Stimulated activated effector memory CD8-positive, alpha-beta T cell treated with anti-CD3 and anti-CD28 coated beads, Interleukin-12 subunit alpha, Interleukin-12 subunit beta, amount 100 ng/mL, for 72 hours (primary cell): ENCODE data around the gene KLRC3.
"Not testable (repeated sequence)": the region's sequence is repeated elsewhere in the genome, so short reads cannot be mapped to it uniquely, and the experiment has no call there.

Experiments used
- ATAC-seq: fragments of 150-1000 bp; cut with Tn5 transposase; 2 replicates; pipeline ENCODE4 v1.10.0; 2021
- DNase-seq, 2 donors: peaks; one replicate each; pipeline ENCODE4 v3.0.0; 2021 to 2022; ENCODE audit warnings: low spot score in 2 of 2
- H3K27ac Mint-ChIP-seq: one replicate; pipeline ENCODE4 v1.8.0; 2022; ENCODE audit warnings: mild to moderate bottlenecking, mixed read lengths
- H3K36me3 Mint-ChIP-seq: one replicate; pipeline ENCODE4 v1.8.0; 2022; ENCODE audit warnings: mild to moderate bottlenecking, mixed read lengths
- H3K4me1 Mint-ChIP-seq: one replicate; pipeline ENCODE4 v1.8.0; 2022; ENCODE audit warnings: mixed read lengths
- H3K4me3 Mint-ChIP-seq: one replicate; pipeline ENCODE4 v1.8.0; 2022; ENCODE audit warnings: mild to moderate bottlenecking, mixed read lengths
- H3K9me3 Mint-ChIP-seq: one replicate; pipeline ENCODE4 v1.8.0; 2022; ENCODE audit warnings: mixed read lengths

The KLRC3 gene

GRCh38 chr12:10424260-10424899, 4.0 kb upstream of the KLRC3 start:
- H3K9me3 Mint-ChIP-seq, ATAC-seq, H3K4me1 Mint-ChIP-seq, H3K27ac Mint-ChIP-seq, H3K36me3 Mint-ChIP-seq, H3K4me3 Mint-ChIP-seq, DNase-seq: not testable (repeated sequence)

- H3K27ac Mint-ChIP-seq, DNase-seq: not testable (repeated sequence)
Measured at GRCh38 chr12:10422159-10422558, 1.8 kb upstream of the KLRC3 start.

GRCh38 chr12:10409392-10409791, 11.0 kb downstream of the KLRC3 start, which contains the start of gene KLRC4:
Gene KLRC4 (minus strand): TSS chr12:10409757. CDS start chr12:10409575, 182 bp downstream.
- no peaks in the 10 kb centered on the region for H3K4me1 Mint-ChIP-seq
- peaks cover 85% of the 10 kb centered on the region for H3K36me3 Mint-ChIP-seq
- H3K27ac Mint-ChIP-seq = peak within 1 kb of the TSS; percentile 85
- no peak for DNase-seq
- peak within 1 kb of the TSS; percentile 56 for H3K4me3 Mint-ChIP-seq
- no peaks in the 10 kb centered on the region for H3K9me3 Mint-ChIP-seq
- peak; percentile 83 for ATAC-seq

More at GRCh38 chr12:10422159-10422558, 1.8 kb upstream of the KLRC3 start:
- ATAC-seq = peak; percentile 99
- not testable (repeated sequence) for H3K9me3 Mint-ChIP-seq, H3K4me1 Mint-ChIP-seq, H3K4me3 Mint-ChIP-seq
- peaks cover 15% of the 10 kb centered on the region for H3K36me3 Mint-ChIP-seq

- Mint-ChIP-seq H3K9me3 (no peaks in the 10 kb centered on the region), H3K27ac (peak overlapping the region; percentile 85), H3K4me3 (peak overlapping the region; percentile 56), H3K4me1 (no peaks in the 10 kb centered on the region), H3K36me3 (peaks cover 84% of the 10 kb centered on the region)
- no peak for DNase-seq
- ATAC-seq = no peak
Measured at GRCh38 chr12:10408842-10409241, 11.6 kb downstream of the KLRC3 start.

GRCh38 chr12:10406725-10407124, 13.7 kb downstream of the KLRC3 start:
- no peaks in the 10 kb centered on the region for H3K9me3 Mint-ChIP-seq
- peaks cover 83% of the 10 kb centered on the region for H3K36me3 Mint-ChIP-seq
- no peak for ATAC-seq
- peak overlapping the region; percentile 55 for H3K4me3 Mint-ChIP-seq
- H3K27ac Mint-ChIP-seq = peak overlapping the region; percentile 76
- H3K4me1 Mint-ChIP-seq = peaks cover 9% of the 10 kb centered on the region
- DNase-seq = no peak

- Mint-ChIP-seq H3K27ac (no peak overlapping the region), H3K9me3 (no peaks in the 10 kb centered on the region), H3K36me3 (peaks cover 87% of the 10 kb centered on the region), H3K4me1 (peaks cover 18% of the 10 kb centered on the region), H3K4me3 (peak overlapping the region; percentile 26)
- ATAC-seq (peak; percentile 70), DNase-seq (no peak)
Measured at GRCh38 chr12:10405294-10405693, 15.1 kb downstream of the KLRC3 start.

GRCh38 chr12:10404798-10405197, 15.6 kb downstream of the KLRC3 start:
- Mint-ChIP-seq H3K9me3 (no peaks in the 10 kb centered on the region), H3K36me3 (peaks cover 90% of the 10 kb centered on the region), H3K4me1 (peaks cover 21% of the 10 kb centered on the region), H3K4me3 (peak overlapping the region; percentile 26), H3K27ac (no peak overlapping the region)
- DNase-seq (no peak), ATAC-seq (no peak)

- H3K36me3 Mint-ChIP-seq = peaks cover 78% of the 10 kb centered on the region
- DNase-seq = no peak
Measured at GRCh38 chr12:10400829-10401228, 19.6 kb downstream of the KLRC3 start.

GRCh38 chr12:10398168-10398567, 22.2 kb downstream of the KLRC3 start:
- Mint-ChIP-seq H3K27ac (peak overlapping the region; percentile 8), H3K4me3 (peak overlapping the region; percentile 71), H3K36me3 (peaks cover 69% of the 10 kb centered on the region), H3K9me3 (no peaks in the 10 kb centered on the region), H3K4me1 (peaks cover 60% of the 10 kb centered on the region)
- no peak for DNase-seq
- no peak for ATAC-seq

More at GRCh38 chr12:10400829-10401228, 19.6 kb downstream of the KLRC3 start:
- peaks cover 35% of the 10 kb centered on the region for H3K4me1 Mint-ChIP-seq
- no peak for ATAC-seq
- peak overlapping the region; percentile 79 for H3K27ac Mint-ChIP-seq
- peak overlapping the region; percentile 54 for H3K4me3 Mint-ChIP-seq
- H3K9me3 Mint-ChIP-seq = no peaks in the 10 kb centered on the region

- peak overlapping the region; percentile 96 for H3K27ac Mint-ChIP-seq
- peaks cover 70% of the 10 kb centered on the region for H3K36me3 Mint-ChIP-seq
- peaks cover 57% of the 10 kb centered on the region for H3K4me1 Mint-ChIP-seq
- ATAC-seq = peak; percentile 76
- no peaks in the 10 kb centered on the region for H3K9me3 Mint-ChIP-seq
- DNase-seq = no peak
- H3K4me3 Mint-ChIP-seq = peak overlapping the region; percentile 71
Measured at GRCh38 chr12:10397296-10397695, 23.1 kb downstream of the KLRC3 start.

GRCh38 chr12:10396176-10396575, 24.2 kb downstream of the KLRC3 start:
- Mint-ChIP-seq H3K27ac (peak overlapping the region; percentile 96), H3K4me1 (peaks cover 50% of the 10 kb centered on the region)

GRCh38 chr12:10395390-10395998, 24.9 kb downstream of the KLRC3 start:
- peak overlapping the region; percentile 96 for H3K27ac Mint-ChIP-seq
- H3K36me3 Mint-ChIP-seq = peaks cover 66% of the 10 kb centered on the region
- peaks cover 45% of the 10 kb centered on the region for H3K4me1 Mint-ChIP-seq
- H3K4me3 Mint-ChIP-seq = peak overlapping the region; percentile 71
- DNase-seq = no peak
- H3K9me3 Mint-ChIP-seq = no peaks in the 10 kb centered on the region
- peak; percentile 79 for ATAC-seq

More at GRCh38 chr12:10396176-10396575, 24.2 kb downstream of the KLRC3 start:
- not testable (repeated sequence) for H3K9me3 Mint-ChIP-seq, ATAC-seq, DNase-seq
- H3K4me3 Mint-ChIP-seq = peak overlapping the region; percentile 71
- peaks cover 70% of the 10 kb centered on the region for H3K36me3 Mint-ChIP-seq

GRCh38 chr12:10394531-10395152, 25.8 kb downstream of the KLRC3 start:
- H3K4me1 Mint-ChIP-seq = peaks cover 48% of the 10 kb centered on the region
- ATAC-seq = peak; percentile 72
- H3K9me3 Mint-ChIP-seq = not testable (repeated sequence)
- H3K4me3 Mint-ChIP-seq = peak overlapping the region; percentile 71
- peak overlapping the region; percentile 96 for H3K27ac Mint-ChIP-seq
- peak in 1 of 2 donors; percentile 79 for DNase-seq
- peaks cover 68% of the 10 kb centered on the region for H3K36me3 Mint-ChIP-seq

GRCh38 chr12:10393291-10393690, 27.1 kb downstream of the KLRC3 start:
- no peak for DNase-seq
- peaks cover 42% of the 10 kb centered on the region for H3K4me1 Mint-ChIP-seq
- H3K4me3 Mint-ChIP-seq = peak overlapping the region; percentile 71

GRCh38 chr12:10392394-10392930, 27.9 kb downstream of the KLRC3 start:
- Mint-ChIP-seq H3K4me3 (peak overlapping the region; percentile 54), H3K4me1 (peaks cover 36% of the 10 kb centered on the region), H3K36me3 (peaks cover 70% of the 10 kb centered on the region), H3K27ac (peak overlapping the region; percentile 83), H3K9me3 (no peaks in the 10 kb centered on the region)
- DNase-seq = no peak
- peak; percentile 62 for ATAC-seq

More at GRCh38 chr12:10393291-10393690, 27.1 kb downstream of the KLRC3 start:
- Mint-ChIP-seq H3K36me3 (peaks cover 70% of the 10 kb centered on the region), H3K27ac (peak overlapping the region; percentile 96), H3K9me3 (no peaks in the 10 kb centered on the region)
- ATAC-seq = no peak
